G401.6 (cell line): ENCODE data around the gene PSMD1.
A peak's percentile ranks its signal among the peaks of the same experiment; 100 is the strongest.
"Not testable (repeated sequence)": the region's sequence is repeated elsewhere in the genome, so short reads cannot be mapped to it uniquely, and the experiment has no call there.

Experiments
- FAIRE-seq: peaks from 2 replicates; lab custom pipeline; 2012; peaks lifted over from hg19 to GRCh38; lab: Jason Lieb, UNC

PSMD1 gene

DNA sequence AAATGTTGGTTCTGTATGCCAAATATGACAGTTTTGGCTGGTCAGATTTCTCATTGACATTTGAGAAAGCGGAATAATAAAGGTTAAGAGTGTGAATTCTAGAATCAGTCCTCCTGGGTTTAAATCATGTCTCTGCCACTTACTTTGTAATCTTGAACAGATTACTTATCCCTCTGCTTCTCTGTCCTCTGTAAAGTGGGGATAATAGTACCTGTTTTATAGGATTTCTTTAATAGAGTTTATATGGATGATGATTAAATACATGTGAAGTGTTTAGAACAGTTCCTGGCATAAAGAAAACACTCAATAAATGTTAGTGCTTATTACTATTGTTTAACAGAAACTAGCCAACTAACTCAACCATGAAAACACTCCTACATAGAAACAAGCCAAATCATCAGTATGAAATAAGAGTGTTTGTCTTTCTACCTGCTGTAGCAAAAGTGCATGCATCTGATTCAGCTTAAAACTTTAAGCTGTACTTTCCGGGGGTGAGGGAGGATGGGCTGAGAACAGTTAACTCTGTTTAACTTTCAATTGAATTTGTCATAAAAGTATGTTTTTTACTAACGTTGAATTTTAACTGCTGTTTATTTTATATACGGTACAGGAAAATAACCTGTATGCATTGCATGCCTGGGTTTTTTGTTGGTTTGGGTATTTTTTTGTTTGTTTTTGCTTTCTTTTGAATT, 61.4 kb downstream of the PSMD1 start:
- FAIRE-seq = peak; percentile 99

DNA sequence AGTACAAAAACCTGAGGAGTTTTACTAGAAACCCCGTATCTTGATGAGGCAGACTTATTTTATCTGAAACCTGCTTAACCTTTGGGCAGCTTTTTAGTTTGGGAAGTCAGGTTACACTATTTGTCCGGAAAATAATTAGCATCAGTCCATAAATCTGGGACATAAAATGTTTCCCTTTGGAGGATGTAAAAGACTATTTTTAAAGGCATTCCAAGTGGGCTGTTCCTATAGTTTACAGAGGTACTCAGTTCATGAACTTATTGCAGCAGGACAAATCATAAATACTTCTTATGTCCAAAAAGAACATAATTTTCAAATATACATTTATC, 61.9 kb downstream of the PSMD1 start:
- FAIRE-seq = no peak

DNA sequence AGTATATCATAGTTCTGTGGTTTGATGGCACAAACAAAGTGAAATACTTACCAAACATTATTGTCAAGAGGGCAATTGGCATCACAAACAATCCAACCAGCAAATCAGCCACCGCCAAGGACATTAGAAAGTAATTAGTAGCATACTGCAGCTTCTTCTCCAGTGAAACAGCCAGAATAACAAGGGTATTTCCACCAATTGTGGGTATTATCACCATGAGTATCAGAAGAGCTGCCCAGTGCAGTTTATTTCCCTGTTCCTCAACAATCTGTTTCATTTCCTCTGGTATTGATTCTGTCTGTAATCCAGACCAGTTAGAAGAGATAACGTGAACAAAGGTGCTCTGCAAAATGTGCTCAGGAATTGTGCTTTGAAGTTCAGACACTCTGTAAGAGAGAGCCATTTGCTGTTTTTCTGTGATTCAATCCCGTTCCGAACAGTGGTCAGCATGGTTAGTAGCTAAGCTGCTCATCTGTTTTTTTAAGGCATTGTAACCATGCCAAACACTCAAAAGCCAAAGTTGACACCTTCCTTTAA, 66.8 kb downstream of the PSMD1 start:
- peak; percentile 98 for FAIRE-seq

DNA sequence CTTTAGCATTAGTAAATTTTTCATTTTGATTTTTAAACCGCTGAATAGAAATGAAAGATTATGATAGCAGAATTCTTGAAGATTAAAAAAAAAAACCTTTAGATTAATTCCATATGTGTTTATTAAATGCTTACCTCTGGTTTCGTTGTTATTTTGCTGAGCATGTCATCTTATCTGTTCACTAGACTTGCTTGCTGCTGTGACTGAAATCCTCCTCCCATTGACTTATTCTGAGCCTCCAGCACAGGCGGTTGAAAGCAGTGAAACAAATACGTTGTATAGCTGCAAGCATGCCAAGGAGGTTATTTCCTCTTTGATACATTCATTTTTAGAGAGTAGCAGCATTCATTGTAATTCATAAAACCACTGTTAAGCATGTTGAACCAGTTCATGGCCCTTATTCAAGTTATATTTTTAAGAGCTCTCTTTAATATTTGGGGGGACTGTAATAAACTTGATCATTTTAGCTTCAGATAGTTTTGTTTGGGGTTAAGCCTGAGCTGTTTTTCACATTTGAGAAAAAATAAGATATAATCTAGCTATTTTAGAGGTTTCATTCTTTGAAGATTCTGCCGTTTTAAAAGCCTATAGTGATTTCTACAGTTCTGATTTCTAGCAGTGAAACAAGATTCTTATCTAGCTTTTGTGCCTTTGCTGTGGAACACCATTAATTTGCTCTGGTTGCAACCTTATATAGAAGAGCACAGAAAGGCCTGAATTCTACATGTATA, 68.3 kb downstream of the PSMD1 start, which contains the start of gene HTR2B:
Gene HTR2B (minus strand): TSS at position 205 of the 731 bp plus-strand sequence. CDS start 1,278 bp downstream, outside the sequence.
- FAIRE-seq = no peak

DNA sequence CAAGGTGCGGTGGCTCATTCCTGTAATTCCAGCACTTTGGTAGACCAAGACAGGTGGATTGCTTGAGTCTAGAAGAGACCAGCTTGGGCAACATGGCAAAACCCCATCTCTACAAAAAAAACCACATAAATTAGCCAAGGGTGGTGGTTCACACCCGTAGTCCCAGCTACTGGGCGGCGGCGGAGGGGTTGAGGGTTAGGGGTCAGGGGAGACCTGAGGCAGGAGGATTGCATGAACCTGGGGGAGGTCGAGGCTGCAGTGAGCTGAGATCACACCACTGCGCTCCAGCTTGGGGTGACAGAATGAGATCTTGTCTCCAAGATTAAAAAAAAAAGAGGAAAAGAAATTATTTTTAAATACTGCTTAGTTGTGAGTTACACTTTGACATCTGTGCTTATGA, 69.5 kb downstream of the PSMD1 start:
- no peak for FAIRE-seq

DNA sequence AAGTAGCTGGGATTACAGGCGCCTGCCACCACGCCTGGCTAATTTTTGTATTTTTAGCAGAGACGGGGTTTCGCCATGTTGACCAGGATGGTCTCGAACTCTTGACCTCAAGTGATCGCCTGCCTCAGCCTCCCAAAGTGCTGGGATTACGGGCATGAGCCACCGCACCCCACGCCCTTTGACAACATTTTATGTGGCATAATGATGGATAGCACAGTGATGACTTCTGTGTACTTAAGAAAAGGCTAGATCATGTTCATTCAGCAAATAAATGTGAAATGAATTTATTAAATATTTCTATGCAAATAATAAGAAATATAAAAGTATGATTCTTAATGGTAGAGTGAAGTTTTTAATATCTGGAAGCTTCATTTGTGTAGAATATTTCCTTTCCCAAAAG, 70.8 kb downstream of the PSMD1 start:
- no peak for FAIRE-seq

DNA sequence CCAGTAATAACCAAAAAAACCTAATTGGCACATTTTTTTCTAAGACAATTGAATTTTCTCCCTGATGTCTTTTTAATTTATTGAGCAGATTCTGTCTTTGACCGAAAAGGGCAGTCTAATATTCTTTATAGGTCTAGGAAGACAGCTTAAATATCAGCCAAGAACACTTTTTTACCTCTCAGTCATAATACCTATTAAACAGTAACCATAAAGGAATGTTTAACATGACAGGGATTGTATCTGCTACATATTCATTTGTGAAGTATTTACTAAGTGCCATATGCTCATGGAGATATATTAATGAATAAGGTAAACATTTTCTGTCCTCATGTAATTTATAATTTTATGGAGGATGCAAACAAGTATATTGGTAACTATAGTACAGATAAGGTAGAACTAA, 71.3 kb downstream of the PSMD1 start:
- peak; percentile 94 for FAIRE-seq

DNA sequence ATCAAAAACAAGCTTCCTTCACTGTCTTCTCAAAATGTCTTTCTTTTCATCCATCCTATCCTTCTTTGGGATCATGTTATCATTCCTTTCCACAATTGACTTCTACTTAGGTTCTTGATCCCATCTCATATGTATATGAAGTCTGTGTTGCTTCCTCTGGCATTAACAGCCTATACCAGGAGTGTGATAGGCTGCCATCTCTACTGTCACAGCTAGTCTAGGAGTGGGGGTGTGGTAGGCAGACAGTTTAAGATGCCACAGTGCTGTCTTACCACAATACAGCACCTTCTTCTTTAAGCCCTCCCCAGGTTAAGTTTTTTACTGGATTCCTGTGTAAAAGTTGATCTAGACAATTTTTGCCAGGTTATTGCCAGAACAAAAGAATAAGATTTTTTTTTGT, 71.9 kb downstream of the PSMD1 start:
- no peak for FAIRE-seq

DNA sequence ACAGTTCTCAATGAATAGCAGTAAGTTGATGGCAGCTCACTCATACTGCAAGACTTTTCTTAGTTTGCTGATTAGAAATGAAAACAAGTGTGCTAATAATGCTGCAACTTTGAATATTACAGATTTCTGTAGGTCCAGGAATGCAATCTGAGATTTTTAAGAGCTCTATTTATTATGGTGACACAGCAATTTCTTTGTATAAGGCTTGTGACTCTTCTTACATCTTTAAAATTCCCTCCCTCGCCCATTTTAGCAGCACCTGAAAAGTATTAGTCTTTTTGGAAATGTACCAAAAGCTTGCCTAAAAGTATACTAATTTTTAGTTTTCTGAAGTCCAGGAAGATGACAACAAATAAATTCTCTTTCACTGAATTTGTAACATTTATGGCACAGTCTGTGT, 72.5 kb downstream of the PSMD1 start:
- FAIRE-seq = no peak

DNA sequence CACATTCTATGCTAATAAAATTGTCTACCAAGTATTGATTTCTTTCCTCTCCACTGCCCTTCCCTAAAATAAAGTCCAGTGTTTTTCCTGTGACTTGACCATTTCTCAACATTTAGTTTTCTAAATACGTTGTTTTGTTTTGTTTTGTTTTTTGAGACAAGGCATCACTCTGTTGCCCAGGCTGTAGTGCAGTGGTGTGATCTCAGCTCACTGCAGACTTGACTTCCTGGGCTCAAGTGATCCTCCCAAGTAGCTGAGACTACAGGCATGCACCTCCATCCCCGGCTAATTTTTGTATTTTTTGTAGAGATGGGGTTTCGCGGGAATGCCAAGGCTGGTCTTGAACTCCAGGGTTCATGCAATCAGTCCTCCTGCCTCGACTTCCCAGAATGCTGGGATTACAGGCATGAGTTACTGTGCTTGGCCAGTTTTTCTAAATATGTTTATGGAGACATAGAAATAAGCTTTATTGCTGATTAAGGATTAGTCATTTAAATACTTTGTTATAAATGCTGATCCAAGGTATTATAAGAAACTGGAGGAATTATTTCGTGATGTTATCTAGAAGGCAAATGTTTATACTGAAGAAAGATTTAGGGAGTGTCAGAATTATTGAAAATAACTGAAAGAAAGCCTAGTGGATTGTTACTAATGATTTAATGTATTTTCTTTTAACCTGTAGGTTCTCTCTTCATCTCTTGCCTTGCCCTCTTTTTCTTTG, 73.8 kb downstream of the PSMD1 start:
- FAIRE-seq = peak; percentile 82

DNA sequence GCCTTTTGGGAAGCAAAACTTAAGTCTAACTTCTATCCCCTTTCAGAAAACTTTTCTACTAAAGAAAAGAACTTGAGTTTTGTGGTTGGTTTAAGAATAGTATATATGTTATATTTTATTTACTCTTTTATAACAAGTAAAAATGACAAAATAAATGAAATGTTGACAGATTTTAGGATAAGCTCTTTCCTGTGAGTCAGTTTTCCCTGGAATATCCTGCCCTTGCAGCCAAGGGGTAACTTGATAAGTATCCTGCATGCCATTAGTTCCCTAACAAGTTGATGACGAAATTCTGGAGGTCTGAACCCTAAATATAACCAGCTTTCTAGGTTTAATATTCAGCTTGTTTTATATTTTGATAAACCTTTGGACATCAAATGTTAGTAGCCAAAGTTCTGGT, 75.5 kb downstream of the PSMD1 start:
- peak; percentile 97 for FAIRE-seq

DNA sequence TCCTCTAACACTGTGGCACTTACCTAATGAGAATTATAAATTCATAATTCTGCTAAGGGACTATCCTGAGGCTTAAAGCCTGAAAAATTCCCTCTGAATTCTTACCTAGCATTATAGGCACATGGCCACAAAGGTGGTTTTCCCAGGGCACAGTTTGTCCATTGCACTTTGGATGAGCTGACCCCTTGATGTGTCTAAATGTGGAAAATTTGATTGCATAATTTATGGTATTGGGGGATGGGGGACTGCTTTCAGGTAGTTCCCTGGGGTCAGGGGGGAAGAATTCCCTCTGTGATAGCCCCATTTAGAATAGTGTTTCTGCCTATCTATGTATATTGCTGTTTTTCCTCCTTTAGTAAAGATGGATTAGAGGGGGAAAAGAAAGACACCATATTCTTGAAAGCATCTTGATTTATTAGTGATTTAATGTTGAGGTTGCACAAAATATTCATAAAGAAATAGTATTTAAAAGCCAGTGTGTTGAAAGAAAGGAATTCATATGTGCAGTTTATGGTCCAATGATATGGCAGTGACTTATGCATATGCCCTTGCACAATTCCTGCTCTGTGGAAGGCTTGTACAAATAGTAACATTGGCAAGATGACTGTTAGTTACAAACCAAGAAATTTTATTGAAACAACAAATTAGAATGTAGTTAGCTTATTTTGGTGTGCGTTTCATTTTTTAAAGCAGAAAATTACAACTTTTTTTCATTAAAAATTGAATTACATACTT, 76.9 kb downstream of the PSMD1 start:
- FAIRE-seq = no peak

DNA sequence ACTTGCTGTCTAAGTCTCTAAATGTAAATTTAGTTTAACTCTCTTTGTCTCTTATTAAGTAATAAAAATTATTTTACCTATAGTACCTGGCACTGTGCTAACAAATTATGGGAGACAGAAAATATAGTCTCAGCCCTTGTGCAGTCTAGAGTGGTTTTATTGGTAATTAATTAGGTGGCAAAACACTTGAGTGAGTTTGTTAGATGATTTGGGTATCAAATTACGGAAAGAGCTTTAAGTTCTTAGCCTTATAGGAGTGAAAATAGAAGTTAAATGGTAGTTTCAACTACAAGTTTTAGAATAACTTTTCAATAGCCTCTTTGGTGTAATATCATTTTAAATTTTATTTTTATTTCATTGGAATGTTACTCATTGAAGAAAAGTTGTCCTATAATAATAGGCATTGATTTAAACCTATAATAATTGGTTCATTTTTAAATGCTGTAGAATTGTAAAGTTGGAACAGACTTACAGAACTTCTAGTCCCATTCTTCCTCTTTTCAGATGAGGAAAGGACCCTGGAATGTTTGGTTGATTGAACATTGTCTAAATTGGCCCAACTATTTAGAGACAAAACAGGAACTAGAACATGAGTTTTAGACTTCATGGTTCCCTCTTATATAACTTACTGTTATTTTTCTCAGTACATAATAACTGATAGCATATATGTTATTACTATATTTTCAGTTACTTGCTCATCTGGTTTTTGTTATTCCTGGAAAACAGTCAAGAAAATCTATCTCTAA, 78.4 kb downstream of the PSMD1 start:
- peak; percentile 92 for FAIRE-seq

DNA sequence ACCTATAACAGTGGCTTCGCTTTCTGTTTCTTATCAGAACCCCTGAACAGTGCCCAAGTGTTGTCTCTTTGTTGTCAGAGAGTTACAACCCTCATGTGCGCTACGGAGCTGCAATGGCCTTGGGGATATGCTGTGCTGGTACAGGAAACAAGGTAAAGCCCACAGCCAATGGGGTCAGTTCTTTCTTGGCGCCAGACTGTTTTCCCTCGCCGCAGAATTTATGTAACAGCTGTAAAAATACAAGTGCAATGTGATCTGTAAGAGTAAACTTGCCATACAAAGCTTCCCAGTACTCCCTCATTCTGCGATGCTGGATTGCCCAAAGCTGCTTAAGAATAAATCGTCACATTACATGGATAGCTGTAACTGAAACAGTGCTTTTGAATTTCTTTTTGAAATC, 82.0 kb downstream of the PSMD1 start:
- FAIRE-seq = no peak

DNA sequence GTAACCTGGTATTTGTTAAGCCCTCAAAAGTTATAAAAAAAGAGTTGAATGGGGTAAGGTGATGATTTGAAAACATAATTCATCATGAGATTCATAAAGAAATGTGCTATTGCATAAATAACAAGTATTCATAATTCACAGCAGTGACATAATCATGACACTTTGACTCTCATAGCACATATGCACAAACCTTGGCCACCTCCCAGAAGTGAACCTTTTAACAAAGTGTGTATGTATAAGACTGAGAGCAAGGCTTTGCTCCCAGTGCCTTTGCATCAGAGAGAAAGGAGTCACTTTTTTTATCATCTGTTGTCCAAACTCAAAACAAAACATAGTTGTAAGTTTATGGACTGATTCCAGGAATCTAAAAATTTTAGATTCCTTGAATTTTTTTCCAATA, 83.1 kb downstream of the PSMD1 start:
- FAIRE-seq = peak; percentile 39

DNA sequence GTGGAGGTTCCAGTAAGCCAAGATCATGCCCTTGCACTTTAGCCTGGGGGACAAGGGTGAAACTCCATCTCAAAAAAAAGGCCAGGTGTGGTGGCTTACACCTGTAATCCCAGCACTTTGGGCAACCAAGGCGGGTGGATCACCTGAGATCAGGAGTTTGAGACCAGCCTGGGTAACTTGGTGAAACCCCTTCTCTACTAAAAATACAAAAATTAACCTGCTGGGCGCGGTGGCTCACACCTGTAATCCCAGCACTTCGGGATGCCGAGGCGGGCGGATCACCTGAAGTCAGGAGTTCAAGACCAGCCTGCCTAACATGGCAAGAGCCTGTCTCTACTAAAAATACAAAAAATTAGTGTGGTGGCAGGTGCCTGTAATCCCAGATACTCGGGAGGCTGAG, 84.1 kb downstream of the PSMD1 start:
- not testable (repeated sequence) for FAIRE-seq

DNA sequence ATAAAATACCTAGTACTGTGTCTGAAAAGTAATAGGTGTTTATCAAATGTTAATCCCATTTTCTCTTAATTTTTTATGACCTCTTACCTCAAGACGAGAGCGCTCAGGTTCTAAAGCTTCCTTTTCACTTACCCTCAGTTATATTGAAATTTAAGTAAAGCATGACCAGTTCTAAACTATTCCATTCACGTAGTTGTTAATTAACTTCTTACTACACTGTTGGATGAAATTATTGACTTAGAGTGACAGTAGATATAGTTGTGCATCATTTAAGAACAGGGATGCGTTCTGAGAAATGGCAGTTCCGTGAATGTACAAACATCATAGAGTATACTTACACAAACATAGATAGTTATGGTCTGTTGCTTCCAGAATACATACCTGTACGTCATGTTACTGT, 88.2 kb downstream of the PSMD1 start:
- peak; percentile 3 for FAIRE-seq

DNA sequence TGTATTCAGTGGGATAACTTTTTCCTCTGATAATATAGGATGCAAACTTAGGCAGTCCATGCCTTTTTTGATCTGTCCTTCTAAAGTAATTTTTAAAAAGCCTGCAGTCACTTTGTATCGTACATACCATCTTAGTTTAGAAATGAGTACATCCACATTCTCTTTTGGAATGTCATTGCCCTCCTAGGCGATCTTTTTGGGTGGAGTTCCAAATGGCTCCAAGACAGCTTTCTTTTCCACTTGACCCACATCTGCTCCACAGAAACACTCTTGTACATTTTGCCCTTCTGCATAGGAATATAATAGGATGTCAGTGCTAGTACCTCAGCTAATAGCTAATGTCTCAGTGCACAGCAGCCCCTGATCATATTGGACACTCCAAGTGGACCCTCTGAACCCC, 90.0 kb downstream of the PSMD1 start:
- no peak for FAIRE-seq

DNA sequence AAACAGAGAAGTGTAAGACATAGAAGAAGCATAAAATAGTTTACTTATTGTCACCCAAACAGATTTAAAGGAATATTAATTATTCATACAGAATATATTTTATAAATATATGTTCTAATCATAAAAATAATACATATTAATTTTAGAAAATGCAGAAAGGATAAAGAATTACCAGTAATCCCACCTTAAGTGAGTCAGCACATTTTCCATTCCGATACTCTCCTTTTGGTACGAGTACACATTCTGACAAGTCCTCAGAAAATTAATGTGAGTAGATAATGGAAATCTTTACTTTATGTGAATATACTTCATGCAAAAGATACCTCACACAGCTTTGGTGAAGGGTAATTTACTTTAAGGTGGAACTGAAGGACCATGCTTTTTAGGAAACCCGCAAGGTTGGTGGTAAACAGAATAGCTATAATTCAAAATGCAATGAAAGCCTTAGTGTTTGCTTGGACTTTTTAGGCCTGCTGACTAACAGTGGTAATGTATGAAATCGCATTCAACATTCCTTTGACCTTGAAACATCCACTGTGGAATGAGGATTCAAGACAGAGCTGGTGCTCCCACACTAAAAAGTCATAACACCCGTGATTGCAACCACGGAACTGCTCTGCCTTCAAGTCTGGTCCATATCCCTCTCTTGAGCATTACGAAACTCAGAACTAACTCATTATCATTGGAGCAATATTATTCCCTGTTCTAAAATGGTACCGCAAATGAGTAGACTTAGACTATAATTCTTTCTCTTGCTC, 96.3 kb downstream of the PSMD1 start:
- FAIRE-seq = peak; percentile 95

DNA sequence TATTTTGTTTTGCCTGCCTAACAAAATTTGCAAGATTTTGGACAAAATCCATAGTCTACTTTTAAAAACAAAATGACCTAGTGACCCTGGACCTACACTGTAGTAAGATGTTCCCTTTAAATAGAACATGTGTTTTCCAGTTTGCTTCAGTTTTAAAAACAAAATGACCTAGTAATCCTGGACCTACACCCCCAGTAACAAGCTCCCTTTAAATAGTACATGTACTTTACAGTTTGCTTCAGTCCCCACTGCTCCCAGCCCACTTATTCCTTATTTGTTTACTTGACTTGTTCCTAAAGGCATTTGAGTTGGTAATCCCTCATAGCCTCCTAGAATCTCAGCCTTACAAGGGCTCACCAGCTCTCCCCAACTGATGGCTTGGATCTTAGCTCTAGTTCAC, 102.6 kb downstream of the PSMD1 start:
- peak; percentile 99 for FAIRE-seq

DNA sequence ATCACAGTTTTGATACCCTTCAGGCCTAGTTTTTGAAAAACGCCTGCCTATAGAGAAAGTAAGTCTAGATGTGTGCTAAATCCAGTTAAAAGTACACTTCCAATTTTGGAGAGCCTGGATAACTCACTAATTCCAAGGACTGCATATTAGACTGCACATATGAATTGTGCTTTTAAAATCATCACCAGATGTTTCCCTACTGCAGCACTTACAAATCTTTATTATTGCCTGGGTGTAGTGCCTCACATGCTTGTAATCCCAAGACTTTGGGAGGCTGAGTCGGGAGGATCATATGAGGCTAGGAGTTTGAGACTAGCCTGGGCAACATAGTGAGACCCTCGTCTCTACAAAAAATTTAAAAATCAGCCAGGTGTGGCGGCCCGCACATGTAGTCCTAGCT, 104.0 kb downstream of the PSMD1 start:
- no peak for FAIRE-seq
